Endothelial cell of hepatic sinusoid (primary cell): Measurements from ENCODE around the gene MACF1.

ENCODE experiments used
- in situ Hi-C: cut with HindIII; loops from 2 replicates; pipeline ENCODE4 v1.10.0; 2017; ENCODE audit warnings: low sequenced_read_pairs

MACF1 gene

DNA sequence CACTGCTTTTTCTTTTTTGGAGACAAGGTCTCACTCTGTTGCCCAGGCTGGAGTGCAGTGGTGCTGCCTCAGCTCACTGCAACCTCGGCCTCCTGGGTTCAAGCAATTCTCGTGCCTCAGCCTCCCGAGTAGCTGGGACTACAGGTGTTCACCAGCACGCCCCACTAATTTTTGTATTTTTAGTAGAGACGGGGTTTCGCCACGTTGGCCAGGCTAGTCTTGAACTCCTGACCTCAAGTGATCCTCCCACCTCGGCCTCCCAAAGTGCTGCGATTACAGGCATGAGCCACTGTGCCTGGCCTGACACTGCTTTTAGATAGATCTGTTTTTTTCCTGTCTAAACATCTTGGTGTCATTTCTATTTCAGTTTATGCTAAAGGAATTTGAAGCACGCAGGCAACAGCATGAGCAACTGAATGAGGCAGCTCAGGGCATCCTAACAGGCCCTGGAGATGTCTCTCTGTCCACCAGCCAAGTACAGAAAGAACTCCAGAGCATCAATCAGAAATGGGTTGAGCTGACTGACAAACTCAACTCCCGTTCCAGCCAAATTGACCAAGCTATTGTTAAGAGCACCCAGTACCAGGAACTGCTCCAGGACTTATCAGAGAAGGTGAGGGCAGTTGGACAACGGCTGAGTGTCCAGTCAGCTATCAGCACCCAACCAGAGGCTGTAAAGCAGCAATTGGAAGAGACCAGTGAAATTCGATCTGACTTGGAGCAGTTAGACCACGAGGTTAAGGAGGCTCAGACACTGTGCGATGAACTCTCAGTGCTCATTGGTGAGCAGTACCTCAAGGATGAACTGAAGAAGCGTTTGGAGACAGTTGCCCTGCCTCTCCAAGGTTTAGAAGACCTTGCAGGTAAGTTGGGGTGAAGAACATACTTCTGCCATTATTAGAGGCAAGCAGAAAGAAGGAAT, 180.8 kb downstream of the MACF1 start:
- in situ Hi-C loops: no loop called here

- in situ Hi-C loops: no loop called here
Measured at GRCh38 chr1:39386997-39387396, 182.5 kb downstream of the MACF1 start.

GRCh38 chr1:39387452-39387851, 183.0 kb downstream of the MACF1 start:
- in situ Hi-C loops: no loop called here

- in situ Hi-C loops: no loop called here
Measured at GRCh38 chr1:39391691-39392679, 187.5 kb downstream of the MACF1 start.

DNA sequence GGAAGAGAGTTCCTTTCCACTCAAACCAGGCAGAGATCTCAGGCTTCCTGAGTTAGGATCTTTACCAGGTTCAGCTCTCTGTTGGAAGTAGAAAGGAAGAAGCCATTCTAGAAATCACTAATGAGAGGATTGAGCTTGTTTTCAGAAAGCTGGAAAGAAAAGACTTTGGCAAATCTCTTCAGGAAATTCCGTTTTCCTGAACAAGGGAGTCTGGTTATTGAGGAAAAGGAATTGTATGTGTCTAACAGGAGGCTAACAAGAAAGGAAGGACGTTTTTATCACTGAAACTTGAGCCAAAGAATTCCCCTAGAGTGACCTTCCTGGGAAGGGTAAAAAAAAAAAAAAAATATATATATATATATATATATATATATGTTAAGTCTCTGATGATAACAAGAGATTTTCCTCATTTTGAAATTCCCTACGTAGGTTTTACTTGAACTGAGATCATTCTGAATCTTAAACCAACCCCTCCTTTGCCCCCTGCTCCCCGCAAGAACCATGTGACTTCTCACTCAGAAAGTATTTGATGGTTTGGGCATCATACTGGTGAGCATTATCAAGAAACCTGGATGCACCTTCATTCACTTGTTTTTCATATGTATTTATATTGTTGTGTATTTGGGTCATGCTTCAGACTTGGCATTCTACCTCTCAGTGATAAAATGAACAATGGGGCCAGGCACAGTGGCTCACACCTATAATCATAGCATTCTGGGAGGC, 188.5 kb downstream of the MACF1 start:
- in situ Hi-C loops: no loop called here

GRCh38 chr1:39393645-39394044, 189.2 kb downstream of the MACF1 start:
- in situ Hi-C loops: no loop called here

DNA sequence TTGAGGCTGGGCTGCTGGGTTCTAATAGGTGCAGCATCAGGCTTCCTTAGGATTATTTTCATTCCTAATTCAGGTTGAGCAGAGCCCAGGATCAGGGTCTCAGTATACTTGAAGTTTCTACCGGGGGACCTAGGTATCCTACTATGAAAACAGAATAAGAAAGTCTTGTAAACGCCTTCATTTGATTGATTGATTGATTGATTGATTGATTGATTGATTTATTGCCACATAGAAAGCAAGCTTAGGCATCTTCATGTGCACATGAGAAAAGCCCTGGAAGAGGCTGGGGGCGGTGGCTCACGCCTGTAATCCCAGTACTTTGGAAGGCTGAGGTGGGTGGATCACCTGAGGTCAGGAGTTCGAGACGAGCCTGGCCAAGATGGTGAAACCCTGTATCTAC, 189.6 kb downstream of the MACF1 start:
- in situ Hi-C loops: no loop called here

- in situ Hi-C loops: no loop called here
Measured at GRCh38 chr1:39394598-39394997, 190.1 kb downstream of the MACF1 start.

DNA sequence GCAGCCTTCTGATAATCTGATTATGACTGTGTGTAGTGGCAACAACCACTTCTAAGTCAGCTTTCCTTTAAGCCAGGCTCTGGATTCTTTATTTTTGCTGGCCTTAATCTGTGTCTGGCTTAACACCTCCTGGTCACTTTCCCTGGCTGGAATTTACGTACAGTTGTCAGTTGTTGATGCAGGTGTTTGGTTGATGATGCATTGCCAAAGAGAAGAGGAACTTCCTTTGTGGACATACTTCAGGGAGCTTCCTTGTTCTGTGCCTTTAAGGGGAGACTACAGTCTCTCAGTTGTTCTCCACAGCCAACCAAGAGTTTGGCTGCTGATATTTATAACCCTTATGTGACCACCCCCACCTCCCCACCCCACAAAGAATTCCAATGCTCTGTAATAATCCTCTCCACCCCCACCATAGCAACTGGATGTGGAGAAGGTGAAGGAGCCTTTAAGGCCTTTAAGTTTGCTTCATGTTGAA, 190.9 kb downstream of the MACF1 start:
- in situ Hi-C loops: no loop called here

DNA sequence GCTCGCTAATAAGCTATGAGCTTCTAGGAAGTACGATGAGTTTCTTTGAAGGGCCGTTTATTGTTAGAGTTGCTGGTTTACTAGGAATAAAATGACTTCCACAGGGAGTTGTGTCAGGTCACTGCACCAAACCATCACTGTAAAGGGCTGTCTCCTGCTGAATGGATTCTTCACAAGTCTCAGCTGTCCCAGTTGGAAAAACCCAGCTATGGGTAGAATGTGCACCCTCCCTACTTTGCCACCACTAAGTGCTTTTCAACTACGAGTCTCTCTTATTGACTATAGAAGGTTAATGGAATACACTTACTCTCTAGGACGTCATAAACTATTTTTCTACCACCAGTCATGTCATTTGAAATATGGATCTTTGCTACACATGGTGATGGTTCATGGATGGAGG, 192.2 kb downstream of the MACF1 start:
- in situ Hi-C loops: no loop called here

- in situ Hi-C loops: no loop called here
Measured at GRCh38 chr1:39397487-39397886, 193.0 kb downstream of the MACF1 start.

GRCh38 chr1:39398278-39399021, 194.0 kb downstream of the MACF1 start:
- in situ Hi-C loops: no loop called here

- in situ Hi-C loops: no loop called here
Measured at GRCh38 chr1:39401106-39401505, 196.6 kb downstream of the MACF1 start.

DNA sequence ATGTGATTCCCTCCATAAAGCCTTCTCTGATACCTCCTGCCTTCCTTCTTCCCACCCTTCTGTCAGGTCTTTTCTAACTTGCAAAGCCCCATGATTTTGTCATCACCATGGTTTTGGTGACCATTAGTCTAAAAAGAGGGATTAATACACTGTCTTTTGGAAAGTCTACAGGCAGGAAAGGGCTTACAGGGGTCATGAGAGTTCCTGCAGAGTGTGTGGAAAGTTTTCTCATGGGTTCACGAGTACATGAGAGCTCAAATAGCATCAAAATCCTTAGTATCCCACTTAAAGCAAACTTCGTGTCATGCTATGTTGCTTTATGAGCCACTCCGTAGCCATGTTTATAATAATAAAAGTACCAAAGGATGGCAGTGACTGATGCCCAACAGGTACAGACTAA, 200.4 kb downstream of the MACF1 start:
- in situ Hi-C loops: no loop called here

GRCh38 chr1:39405358-39405757, 200.9 kb downstream of the MACF1 start:
- in situ Hi-C loops: no loop called here

GRCh38 chr1:39406533-39407450, 202.3 kb downstream of the MACF1 start:
- in situ Hi-C loops: no loop called here

DNA sequence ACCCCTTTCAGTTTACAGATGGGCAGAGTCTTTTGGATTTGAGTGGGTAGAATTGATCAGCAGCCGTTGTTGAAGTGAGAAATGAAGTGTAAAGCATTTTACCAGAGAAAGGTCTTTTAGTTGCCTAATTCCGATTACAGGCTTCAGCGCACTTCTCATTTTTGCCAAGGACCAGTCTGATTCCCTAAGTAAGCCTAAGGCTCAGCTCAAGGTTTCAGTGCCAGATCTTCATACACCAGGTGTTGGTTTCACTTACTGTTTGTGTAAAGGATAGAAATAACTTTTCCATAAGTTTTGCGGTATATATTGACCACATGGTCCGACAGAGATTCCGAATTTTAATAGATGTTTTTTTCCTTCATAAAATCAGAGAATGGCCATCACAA, 203.0 kb downstream of the MACF1 start:
- in situ Hi-C loops: no loop called here

DNA sequence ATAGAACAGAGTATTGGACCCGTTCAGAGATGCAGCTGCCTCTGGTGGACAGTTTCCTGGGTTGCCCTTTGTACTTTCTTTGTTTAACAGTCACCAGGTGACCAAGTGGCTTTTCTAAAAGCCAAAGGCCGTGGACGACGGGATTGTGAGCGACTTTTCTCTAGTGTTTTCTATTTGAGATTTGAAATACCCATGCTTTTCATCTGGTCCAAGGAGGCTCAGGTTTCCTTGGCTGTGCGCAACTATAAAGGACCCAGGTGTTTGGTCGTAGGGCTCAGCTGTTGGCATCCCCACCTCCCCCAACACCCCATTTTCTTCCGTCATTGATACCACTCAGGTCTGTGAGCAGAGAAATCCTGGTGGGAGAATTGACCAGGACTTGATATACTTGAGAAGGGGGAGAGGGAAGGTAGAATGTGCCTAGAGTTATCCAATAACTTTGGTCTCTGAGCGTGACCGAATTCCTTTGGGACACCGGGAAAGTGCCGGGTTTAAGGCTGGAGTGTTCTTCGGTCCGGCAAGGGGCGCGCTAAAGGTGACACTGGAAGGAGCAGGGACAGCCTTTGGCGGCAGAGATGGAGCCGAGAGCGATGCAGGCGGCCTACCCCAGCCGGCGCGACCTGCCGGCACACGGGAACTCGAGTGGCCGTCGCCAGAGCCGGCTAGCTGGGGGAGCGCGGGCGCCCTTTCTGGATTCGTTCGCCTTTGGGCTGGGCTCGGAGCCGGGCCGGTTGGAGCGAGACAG, 203.6 kb downstream of the MACF1 start:
- in situ Hi-C loops: no loop called here
